Forelimb muscle (tissue), 1 donor: ENCODE data around the gene PPP2R5E. TPM values are rescaled to one million over a fixed set of nuclear protein-coding genes. Genes with fewer than 3 reads are reported as not detected.
"Not testable (repeated sequence)": the region's sequence is repeated elsewhere in the genome, so short reads cannot be mapped to it uniquely, and the experiment has no call there.

ENCODE experiments used
- DNase-seq: peaks from one replicate; pipeline ENCODE4 v3.0.0-alpha.2; 2013; ENCODE audit warnings: low read depth
- polyA plus RNA-seq: library from polyadenylated mRNA; unstranded; fragments of 120-200 nt; gene quantifications from one replicate; pipeline ENCODE4 v1.2.1, GENCODE V29; 2013; ENCODE audit not compliant: insufficient read length

The PPP2R5E gene
- polyA plus RNA-seq, 1 donor, result 20.9 TPM

DNA sequence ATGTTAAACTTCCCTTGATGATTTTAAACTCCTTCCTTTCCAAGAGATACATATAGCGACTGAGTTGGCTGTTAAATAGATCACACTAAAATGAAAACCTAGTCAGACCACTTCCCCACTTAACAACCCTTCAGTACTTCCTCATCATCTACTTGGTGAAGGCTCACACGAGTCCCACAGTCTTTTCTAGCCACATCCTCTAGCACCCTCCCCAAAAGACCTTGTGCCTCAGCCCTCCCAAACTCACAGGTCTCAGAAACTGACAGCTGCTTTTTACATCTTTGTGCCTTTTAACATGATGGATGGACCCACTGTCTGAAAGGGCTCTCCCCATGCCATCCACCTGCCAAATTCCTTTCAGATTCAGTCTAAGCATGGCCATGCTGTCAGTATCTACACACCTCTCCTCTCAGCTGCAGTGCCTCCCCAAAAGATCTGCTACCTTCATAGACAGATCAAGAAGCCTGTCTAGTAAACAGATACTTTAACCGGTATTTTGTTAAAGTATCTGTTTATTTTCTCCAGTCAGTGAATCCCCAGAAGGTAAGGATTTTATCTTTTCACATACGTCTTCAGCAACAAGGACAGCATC, 159.3 kb downstream of the PPP2R5E start:
- no peak for DNase-seq

DNA sequence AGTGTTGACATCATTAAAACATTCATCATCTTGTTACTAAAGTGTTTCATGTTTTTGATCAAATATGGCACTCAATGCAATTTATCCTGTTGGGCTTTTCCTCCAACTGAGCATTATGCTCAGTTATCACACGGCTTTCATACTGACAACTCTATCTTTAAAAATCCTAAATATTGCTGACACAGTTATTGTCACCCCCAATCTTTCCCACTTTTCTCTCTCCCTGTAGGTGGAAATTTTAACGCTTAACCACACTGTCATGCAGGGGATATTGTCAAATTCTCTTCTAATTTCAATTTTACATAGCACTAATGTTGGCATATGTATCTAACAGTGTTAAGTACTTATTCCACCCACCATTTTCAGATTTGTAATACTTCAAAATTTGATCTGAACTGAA, 164.7 kb downstream of the PPP2R5E start:
- DNase-seq, result no peak

DNA sequence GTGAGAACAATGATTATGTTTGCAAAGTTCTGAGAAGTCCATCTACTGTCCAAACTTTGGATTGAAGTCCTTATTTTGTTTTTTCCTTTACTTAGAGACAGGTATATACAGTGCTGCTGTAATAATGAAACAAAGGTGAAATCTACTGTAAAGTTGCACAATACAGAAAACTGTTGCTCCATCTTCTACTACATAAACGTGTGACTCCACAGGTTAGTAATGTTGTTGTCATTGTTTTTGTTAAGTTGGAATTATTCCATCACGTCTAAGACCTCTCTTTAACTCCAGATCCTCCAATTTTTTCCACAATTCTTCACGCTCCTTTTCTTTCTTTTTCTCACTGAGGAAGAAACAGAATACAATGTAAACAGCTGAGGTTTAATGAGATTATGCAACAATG, 167.4 kb downstream of the PPP2R5E start:
- DNase-seq, result no peak

GRCh38 chr14:63371613-63372012, 171.6 kb downstream of the PPP2R5E start:
- DNase-seq, result not testable (repeated sequence)

DNA sequence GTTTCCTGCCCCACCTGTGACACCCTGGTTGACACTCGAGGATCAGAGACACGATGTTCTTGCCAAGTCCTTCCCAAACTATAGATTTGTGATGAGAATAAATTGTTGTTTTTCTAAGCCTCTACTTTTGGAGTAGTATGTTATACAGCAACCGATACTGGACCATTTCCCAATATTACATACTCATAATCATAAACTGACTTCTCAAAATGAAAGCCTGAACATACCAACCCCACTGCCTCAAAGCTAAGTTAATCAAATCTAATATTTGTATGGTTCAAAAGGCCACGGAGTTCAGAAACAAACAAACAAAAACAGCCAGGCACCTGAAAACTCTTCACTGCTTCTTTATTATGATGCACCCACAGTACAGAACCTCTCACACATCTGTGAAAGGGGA, 172.1 kb downstream of the PPP2R5E start:
- DNase-seq, result no peak

DNA sequence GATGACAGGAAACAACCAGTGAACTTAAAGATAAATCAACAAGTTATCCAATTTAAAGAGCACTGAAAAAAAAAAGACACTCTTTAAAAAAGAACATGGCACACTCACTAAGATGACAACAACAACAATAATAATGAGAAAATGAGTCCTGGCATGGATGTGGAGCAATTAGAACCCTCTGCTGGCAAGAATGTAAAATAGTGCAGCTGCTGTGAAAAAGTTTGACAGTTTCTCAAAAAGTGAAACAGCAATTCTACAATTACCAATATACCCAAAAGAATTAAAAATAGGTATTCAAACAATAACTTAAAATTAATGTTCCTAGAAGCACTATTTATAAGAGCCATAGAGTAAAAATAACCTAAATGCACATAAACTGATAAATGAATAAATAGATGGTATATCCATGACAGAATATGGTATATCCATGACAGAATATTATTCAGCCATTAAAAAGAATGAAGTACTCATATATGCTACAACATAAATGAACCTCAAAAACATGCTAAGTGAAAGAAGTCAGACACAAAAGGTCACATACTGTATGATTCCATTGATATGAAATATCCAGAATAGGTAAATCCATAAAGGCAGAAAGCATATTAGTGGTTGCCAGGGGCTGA, 175.3 kb downstream of the PPP2R5E start:
- no peak for DNase-seq

DNA sequence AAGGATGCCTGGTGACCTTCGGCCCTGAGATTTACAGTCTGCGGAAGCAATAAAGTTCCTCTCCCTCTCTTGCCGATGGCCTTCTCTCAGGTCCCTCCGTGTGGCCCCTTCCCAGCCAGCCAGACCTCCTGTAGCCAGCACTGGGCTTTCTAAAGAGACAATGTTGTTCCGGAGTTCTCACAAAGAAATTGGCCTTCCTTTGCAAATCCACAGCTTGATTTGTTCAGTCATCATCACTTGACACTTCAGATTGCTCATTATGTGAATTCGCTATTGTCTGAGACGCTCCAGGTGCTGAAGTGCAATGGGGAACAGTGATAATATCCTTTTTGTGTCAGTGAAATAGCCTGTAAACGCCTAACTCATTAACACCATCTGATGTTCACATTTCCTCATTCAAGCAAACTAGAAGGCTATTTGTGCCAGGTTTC, 180.8 kb downstream of the PPP2R5E start:
- no peak for DNase-seq

- DNase-seq, result no peak
Observed at GRCh38 chr14:63361790-63362189, 181.4 kb downstream of the PPP2R5E start.

GRCh38 chr14:63357841-63358240, 185.3 kb downstream of the PPP2R5E start:
- DNase-seq, result no peak

- DNase-seq, result no peak
Observed at GRCh38 chr14:63345826-63346225, 197.4 kb downstream of the PPP2R5E start.

DNA sequence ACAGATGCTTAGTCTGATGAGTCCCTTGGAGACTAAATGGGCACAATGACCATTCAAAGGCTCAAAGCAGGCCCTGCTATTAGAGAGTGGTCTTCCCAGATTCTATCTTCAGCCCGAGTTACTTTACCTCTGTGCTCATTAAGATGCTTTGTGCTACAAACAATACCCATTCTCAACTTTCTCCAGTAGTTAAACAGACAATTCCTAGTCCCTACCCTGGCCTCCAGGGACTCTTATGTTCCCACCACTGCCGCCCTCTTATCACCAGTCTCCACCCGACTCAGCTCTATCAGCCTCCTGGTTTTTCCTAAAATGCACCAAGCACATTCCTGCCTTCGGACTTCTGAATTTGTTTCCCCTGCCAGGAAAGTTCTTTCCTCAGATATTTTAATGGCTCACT, 198.8 kb downstream of the PPP2R5E start:
- no peak for DNase-seq

GRCh38 chr14:63343878-63344277, 199.3 kb downstream of the PPP2R5E start:
- DNase-seq, result no peak

DNA sequence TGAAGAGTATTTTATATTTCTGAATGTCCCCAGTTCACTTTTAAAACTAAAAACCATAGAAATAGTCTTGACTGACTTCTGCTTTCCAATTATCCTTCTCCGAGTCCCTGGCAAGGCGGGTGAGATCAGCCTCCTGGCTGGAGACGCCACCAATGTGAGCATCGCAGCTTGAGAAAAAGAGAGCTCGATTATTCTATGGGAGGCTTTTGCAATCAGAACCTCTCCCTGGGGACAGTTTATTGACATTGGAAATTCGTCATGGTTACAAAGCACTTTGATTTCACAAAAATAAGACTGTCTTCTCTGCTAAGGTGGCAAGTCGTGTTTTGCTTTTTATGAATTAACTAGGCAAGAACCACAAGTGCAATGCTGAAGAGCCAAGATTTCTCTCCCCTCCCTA, 200.8 kb downstream of the PPP2R5E start:
- no peak for DNase-seq

DNA sequence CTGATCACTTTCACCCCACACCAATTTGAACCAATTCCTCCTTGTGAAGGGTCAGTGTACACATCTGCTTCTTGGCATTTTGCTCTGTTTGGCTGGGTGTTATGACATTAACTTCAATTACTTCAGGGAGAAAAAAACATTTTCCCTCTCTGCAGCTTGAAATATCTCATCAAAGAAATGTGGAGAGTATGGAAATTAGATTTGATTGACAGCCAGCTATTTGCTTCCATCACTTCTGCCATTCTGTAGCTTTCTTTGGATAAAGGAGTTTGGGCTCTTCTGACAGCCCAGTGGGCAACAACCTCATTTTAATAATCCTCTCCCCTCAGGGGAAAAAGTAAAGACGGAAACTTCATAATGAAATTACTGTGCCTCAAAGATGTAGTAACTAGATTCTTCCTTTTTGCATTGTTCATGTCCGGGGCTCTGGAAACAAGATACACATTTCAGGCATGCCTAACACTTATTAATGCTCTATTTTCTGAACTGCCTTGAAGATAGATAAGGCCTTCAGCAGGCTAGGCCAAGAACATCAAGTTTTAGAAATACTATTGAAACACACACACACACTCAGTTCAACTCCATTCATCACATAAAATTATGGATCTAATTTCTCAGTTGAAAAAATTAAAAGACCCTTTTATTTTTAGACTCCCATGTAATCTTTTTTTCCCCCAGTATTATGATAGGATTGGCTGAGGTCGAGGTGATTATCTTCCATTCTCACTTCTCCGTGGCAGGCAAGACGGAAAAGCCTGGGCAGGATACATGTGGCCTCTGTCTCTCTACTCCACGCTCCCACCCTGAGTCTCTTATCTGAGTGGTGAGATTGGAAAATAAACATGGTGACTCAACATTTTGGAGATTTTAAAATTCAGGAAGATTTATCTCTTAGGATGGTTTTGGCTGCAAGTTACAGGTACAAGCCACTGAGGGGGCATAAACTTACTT, 214.1 kb downstream of the PPP2R5E start:
- no peak for DNase-seq

- DNase-seq, result no peak
Observed at GRCh38 chr14:63326840-63327239, 216.3 kb downstream of the PPP2R5E start.

DNA sequence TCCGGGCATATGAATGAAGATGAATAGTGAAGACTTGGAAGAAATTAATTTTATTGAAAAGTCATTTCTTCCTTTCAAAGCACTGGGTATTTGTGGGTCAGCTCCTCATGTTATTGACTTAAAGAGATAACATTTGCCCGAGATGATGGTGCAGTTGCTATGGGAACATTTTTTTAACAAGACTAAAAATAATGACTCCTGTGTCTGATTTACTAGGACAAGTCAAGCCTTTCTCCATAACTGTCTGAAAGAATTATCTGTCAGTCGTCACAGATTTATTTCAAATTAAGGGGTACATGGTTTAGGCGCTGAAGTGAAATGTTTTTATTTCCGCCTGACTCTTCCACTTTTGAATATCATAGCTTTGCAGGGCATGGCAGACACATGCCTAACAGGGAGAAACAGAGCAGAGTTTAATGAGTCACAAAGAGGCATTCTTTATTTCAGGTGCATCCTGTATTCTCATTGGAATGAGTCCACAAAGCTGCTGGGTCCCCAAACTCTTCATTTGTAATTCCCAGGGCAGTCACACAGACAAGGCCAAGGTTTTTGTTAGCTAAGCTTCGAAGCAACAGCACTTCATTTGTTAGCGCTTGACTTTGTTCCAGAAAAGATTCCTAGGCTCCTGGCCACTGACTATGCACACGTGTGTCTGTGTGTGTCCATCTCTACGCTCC, 220.1 kb downstream of the PPP2R5E start:
- peak; percentile 52 for DNase-seq

DNA sequence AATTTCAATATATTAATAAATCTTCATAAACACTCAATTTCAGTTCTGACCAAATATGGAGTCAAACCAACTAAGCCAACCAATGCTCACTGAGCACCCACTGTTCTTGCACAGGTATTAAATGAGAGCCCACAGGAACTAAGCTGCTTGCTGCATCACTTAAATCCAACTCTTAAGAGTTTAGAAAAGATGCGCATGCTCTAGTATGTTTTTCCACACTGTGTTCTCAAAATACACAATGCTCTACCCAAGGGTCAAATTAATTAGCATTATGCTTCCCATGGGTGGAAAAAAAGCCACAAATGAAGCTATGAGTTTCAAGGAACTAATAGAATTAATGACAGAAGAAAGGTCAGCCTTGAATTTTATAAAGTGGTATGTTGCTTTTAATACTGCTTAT, 220.7 kb downstream of the PPP2R5E start:
- no peak for DNase-seq

Other genes starting within 250 kb of the PPP2R5E start
- gene GPHB5, start 224.4 kb downstream of the PPP2R5E start, polyA plus RNA-seq, result not detected
- gene WDR89, start 98.5 kb upstream of the PPP2R5E start, polyA plus RNA-seq, result 12.0 TPM
- gene SGPP1, start 184.7 kb upstream of the PPP2R5E start, polyA plus RNA-seq, result 8.4 TPM